ENCODE measurements around the gene IQCH.

GRCh38 chr15:67474405-67475110 is 220.0 kb downstream of the IQCH start:
- TF ChIP-seq, protein P1, sequence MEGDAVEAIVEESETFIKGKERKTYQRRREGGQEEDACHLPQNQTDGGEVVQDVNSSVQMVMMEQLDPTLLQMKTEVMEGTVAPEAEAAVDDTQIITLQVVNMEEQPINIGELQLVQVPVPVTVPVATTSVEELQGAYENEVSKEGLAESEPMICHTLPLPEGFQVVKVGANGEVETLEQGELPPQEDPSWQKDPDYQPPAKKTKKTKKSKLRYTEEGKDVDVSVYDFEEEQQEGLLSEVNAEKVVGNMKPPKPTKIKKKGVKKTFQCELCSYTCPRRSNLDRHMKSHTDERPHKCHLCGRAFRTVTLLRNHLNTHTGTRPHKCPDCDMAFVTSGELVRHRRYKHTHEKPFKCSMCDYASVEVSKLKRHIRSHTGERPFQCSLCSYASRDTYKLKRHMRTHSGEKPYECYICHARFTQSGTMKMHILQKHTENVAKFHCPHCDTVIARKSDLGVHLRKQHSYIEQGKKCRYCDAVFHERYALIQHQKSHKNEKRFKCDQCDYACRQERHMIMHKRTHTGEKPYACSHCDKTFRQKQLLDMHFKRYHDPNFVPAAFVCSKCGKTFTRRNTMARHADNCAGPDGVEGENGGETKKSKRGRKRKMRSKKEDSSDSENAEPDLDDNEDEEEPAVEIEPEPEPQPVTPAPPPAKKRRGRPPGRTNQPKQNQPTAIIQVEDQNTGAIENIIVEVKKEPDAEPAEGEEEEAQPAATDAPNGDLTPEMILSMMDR (conservative IDR thresholded peaks at IDR 0.05 in 1 of 2, IDR thresholded peaks at IDR 0.05 in 1 of 2; ENCODE audit: low read depth in 1 of 2, low read length in 2 of 2): no peak
- TF ChIP-seq EZH2 (IDR thresholded peaks at IDR 0.05; ENCODE audit: low read length, missing control alignments): no peak
